Activated naive CD4-positive, alpha-beta T cell (primary cell): ENCODE results near the gene EXOSC3.

ENCODE experiments used
- DNase-seq, 4 experiments: peaks; one replicate each; lab custom pipeline; 2025; lab: John Stamatoyannopoulos, UW

Gene EXOSC3

DNA sequence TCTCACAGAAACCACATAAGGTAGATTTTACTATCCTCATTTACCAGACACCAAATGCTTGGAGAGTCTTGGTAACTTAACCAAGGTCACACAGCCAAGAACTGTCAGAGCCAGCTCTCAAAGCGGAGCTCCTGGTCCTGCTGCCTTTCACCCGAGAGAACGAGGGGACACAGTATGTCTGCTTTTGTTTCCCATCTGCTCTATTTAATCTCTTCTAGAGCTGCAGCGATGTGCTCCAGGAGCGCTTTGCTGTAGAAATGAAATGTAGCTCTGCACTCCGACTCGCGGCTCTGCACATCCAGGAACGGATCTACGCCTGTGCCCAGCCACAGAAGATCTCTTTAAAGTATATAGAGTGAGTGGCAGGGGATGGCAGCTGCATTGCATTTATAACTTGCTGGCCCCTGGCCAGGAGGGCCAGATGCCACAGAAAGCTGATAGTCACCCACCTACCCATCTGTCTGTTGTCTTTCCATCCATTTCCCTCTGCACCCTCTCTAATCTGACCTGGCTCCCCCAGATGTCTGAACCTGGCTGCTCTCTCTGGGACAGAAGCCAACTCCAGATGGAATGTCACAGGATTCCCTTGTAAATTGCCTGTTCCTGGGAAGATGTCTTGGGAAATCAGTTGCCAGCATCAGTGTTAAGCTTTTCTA is 52.6 kb downstream of the EXOSC3 start:
- DNase-seq = no peak

DNA sequence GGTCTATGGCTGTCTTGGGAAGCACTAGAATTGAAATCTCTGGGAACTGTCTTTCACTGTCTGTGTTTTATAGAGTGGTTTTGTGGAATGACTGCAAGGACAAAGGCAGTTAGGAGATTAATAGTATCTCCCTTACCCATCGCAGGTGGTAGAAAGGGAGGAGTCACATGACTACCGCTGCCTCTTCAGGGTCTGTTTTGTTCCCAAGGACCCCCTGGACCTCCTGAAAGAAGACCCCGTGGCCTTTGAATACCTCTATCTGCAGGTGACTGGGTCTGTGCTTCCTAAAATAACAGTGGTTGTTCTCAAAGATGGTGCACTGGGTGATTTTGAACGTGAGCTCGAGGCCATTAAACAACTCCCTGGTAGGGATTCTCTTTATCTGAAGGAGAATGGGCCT is 54.0 kb downstream of the EXOSC3 start:
- no peak for DNase-seq

DNA sequence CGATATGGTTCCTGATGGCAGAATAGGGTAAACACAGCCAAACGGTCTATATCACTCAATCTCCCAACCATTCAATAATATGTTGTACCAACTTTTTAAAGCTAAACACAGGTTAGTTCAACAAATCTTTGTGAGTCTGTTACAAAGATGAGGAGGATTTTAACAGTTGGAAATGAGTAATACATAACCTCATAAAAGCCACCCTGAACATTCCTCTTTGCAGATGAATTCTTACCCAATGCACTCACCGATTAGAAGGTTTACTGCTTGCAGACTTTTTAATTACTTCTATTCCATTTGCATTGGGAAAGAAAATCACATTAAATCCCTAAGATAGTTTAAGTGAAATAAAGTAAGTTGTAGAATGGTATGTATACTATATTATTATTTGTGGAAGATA is 54.6 kb downstream of the EXOSC3 start:
- no peak for DNase-seq
